Bronchial epithelial cell (primary cell): ENCODE data around the gene SLC25A47. TPM values are rescaled to one million over a fixed set of nuclear protein-coding genes. Genes with fewer than 3 reads are reported as not detected.
A peak's percentile ranks its signal among the peaks of the same experiment; 100 is the strongest.

Source experiments
- DNase-seq: peaks from one replicate; pipeline ENCODE4 v3.0.0-alpha.2; 2010; ENCODE audit warnings: low read depth
- FAIRE-seq: peaks from 2 replicates; lab custom pipeline; 2011; peaks lifted over from hg19 to GRCh38; lab: Jason Lieb, UNC
- H3K27me3 ChIP-seq: 2 replicates; pipeline ENCODE4 v1.5.1; 2011; ENCODE audit warnings: low read length; ENCODE audit not compliant: control insufficient read depth, insufficient read depth
- H3K36me3 ChIP-seq: 2 replicates; pipeline ENCODE4 v1.5.1; 2011; ENCODE audit warnings: low read length; ENCODE audit not compliant: control insufficient read depth, insufficient read depth
- H3K4me3 ChIP-seq: 2 replicates; pipeline ENCODE4 v1.5.1; 2011; ENCODE audit warnings: mild to moderate bottlenecking, low read depth, low read length, control low read depth
- CTCF ChIP-seq: IDR thresholded peaks from 2 replicates; pipeline ENCODE4 v1.5.1; 2011; ENCODE audit warnings: mild to moderate bottlenecking, moderate library complexity, low read length, control low read depth, inconsistent platforms; ENCODE audit not compliant: insufficient read depth, severe bottlenecking
- total RNA-seq: library from RNA; depleted of rRNA; stranded (reverse); fragments of >200 nt; gene quantifications from 2 replicates; pipeline ENCODE4 v1.2.1, GENCODE V29; 2014

Gene SLC25A47
- total RNA-seq, 1 donor from 2014 or later: not detected

DNA sequence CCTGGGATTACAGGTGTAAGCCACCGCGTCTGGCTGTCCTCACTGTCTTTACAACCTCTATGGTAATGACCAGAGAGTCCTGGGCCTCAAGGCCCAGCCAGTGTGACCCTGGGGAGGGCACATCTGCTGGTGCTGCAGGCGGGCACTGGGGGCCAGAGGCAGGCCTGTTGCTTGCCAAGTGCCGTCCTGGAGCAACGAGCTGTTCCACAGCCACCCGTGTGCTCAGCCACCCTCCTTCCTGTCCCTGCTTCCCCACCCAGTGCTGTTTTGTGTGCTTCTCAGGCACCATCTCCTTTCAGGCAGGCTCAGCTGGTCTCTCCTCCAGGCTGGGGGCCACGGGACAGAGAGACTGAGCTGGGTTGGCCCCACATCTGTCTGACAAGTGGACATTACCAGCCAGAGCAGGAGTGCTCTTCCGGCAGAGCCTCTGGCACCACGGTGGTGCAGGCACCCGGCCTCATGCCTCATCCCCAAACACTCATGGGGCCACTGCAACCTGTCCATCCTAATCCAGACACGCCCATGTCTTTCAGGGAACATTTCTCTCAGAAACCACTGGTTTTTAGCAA lies 9.0 kb downstream of the SLC25A47 start:
- no peak for TF ChIP-seq CTCF

DNA sequence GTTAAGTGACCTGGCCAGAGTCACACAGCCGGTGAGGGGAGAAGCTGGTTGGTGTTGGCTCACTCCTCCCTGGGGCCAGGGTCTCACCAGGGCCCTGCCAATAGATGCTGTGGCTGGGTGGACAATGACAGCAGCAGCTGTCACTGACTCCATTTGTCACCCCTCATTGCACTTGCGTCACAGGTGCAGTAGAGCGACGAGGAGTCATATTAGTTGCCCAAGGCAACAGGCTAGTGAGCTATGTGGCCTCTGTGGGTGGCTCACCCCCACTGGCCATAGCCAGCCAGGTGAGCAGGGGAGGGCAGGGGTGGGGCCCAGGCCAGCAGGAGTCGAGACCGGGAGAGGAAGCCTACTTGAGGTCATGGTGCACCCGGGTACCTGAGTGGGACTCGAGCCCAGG lies 9.7 kb downstream of the SLC25A47 start:
- Histone ChIP-seq H3K36me3 (peaks cover 14% of the 10 kb centered on the region), H3K27me3 (no peaks in the 10 kb centered on the region), H3K4me3 (no peak overlapping the region)
- no peak for TF ChIP-seq CTCF
- DNase-seq (no peak), FAIRE-seq (no peak)

More for the DNA sequence above, 9.0 kb downstream of the SLC25A47 start:
- DNase-seq (no peak), FAIRE-seq (peak; percentile 60)
- Histone ChIP-seq H3K4me3 (no peak overlapping the region), H3K36me3 (peaks cover 9% of the 10 kb centered on the region), H3K27me3 (no peaks in the 10 kb centered on the region)

GRCh38 chr14:100333311-100333710 lies 10.2 kb downstream of the SLC25A47 start:
- Histone ChIP-seq H3K4me3 (no peak overlapping the region), H3K27me3 (no peaks in the 10 kb centered on the region), H3K36me3 (peaks cover 16% of the 10 kb centered on the region)
- no peak for DNase-seq
- no peak for TF ChIP-seq CTCF
- no peak for FAIRE-seq

DNA sequence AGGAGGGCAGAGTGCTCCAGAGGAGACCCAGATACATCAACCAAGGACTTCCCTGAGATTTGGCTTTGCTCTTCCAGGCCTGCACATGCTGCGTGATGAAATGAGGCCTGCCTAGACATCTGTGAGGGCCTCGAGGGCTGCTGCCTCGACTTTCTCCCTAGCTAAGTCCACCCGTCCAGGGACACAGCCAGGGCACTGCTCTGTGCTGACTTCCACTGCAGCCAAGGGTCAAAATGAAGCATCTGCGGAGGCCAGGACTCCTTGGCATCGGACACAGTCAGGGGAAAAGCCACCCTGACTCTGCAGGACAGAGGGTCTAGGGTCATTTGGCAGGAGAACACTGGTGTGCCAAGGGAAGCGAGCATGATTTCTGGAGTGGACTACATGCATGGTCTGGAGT lies 10.7 kb downstream of the SLC25A47 start:
- no peak for DNase-seq
- Histone ChIP-seq H3K27me3 (no peaks in the 10 kb centered on the region), H3K36me3 (peaks cover 16% of the 10 kb centered on the region), H3K4me3 (no peak overlapping the region)
- FAIRE-seq: no peak
- no peak for TF ChIP-seq CTCF

DNA sequence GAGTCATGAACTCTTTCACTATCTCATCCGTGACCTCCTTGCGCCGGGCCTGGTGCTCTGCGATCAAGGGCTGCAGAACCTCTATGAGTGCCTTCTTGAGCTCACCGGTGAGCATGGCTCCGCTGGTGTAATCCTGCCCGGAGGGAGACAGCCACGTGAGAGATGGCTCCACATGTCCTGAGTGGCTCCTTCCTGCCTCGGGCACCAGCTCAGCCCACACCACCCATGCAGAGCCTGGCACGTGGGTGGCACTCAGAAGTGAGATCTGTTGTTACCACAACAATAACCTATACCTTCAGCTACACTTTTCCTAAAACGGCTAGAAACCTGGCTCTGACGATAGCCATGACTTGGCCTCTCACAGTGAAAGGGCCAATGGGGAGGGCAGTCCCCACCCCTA lies 11.8 kb downstream of the SLC25A47 start:
- Histone ChIP-seq H3K4me3 (no peak overlapping the region), H3K27me3 (no peaks in the 10 kb centered on the region), H3K36me3 (peaks cover 22% of the 10 kb centered on the region)
- no peak for DNase-seq
- no peak for FAIRE-seq
- TF ChIP-seq CTCF: no peak
